Keratinocyte (primary cell): ENCODE measurements around the gene FAM120B.

Experiments
- CTCF ChIP-seq, 3 experiments: IDR thresholded peaks in 1 of 3; conservative IDR thresholded peaks in 1 of 3; optimal IDR thresholded peaks in 1 of 3; 2 replicates in 2 of 3; 3 replicates in 1 of 3; pipeline versions ENCODE3 to v1.5.1; 2011; ENCODE audit warnings: low read length in 3 of 3, mild to moderate bottlenecking in 3 of 3, moderate library complexity in 2 of 3, control low read depth in 1 of 3, inconsistent platforms in 1 of 3; ENCODE audit not compliant: insufficient read depth in 2 of 3; ENCODE audit errors: extremely low read depth in 1 of 3
- EZH2 ChIP-seq: IDR thresholded peaks from one replicate; pipeline ENCODE4 v1.6.1; 2012; ENCODE audit warnings: inconsistent platforms, mild to moderate bottlenecking, low read length, moderate library complexity

- TF ChIP-seq EZH2 (no peak), CTCF (optimal IDR thresholded peaks at IDR 0.05 in 1 of 3, IDR thresholded peaks at IDR 0.05 in 1 of 3, conservative IDR thresholded peaks at IDR 0.05 in 1 of 3; ENCODE audit: extremely low read depth in 1 of 3, insufficient read depth in 2 of 3, low read length in 3 of 3) (no peak)
Measured at GRCh38 chr6:170293341-170294231, 13.0 kb upstream of the FAM120B start.
